Esophagus muscularis mucosa (tissue), 3 donors: Measurements from ENCODE around the gene DUSP14.

Experiments used
- CTCF ChIP-seq, 3 experiments: fragments of 200-600 bp in 2 of 3; fragments of 450-650 bp in 1 of 3; sonication (generic) in 2 of 3; IDR thresholded peaks; one replicate each; pipeline ENCODE4 v1.5.1; 2017 to 2019; ENCODE audit warnings: antibody characterized with exemption in 3 of 3, mild to moderate bottlenecking in 2 of 3, moderate library complexity in 1 of 3
- POLR2A ChIP-seq: fragments of 450-650 bp; IDR thresholded peaks from one replicate; pipeline ENCODE4 v1.6.1; 2017; ENCODE audit warnings: antibody characterized with exemption, moderate library complexity, mild to moderate bottlenecking, low read depth
- POLR2AphosphoS5 ChIP-seq, 2 donors: sonication (generic); formaldehyde crosslinking; IDR thresholded peaks; one replicate each; pipeline ENCODE4 v1.6.1; 2017; ENCODE audit warnings: antibody characterized with exemption in 2 of 2

GRCh38 chr17:37480427-37480826 is 9.3 kb upstream of the DUSP14 start:
- no peak for TF ChIP-seq CTCF (IDR thresholded peaks at IDR 0.05)
- no peak for TF ChIP-seq POLR2A
- TF ChIP-seq POLR2AphosphoS5 (IDR thresholded peaks at IDR 0.05): no peak
